SJSA1 (cell line): ENCODE measurements around the gene SLC8A1. TPM values are rescaled to one million over a fixed set of nuclear protein-coding genes. Genes with fewer than 3 reads are reported as not detected.

Experiments
- DNase-seq, 2 experiments: peaks; one replicate each; pipeline ENCODE4 v3.0.0-alpha.2; 2015 to 2020; ENCODE audit warnings: low spot score in 2 of 2, low read depth in 1 of 2
- H3K27ac ChIP-seq: fragments of 250-450 bp; sonication (Bioruptor Pico); 2 replicates; pipeline ENCODE4 v1.5.1; 2020; ENCODE audit warnings: mild to moderate bottlenecking, moderate library complexity
- H3K27me3 ChIP-seq: fragments of 250-450 bp; sonication (Bioruptor Pico); replicated peaks from 2 replicates; pipeline ENCODE4 v1.5.1; 2020; ENCODE audit warnings: mild to moderate bottlenecking, moderate library complexity
- H3K36me3 ChIP-seq: fragments of 250-450 bp; sonication (Bioruptor Pico); 2 replicates; pipeline ENCODE4 v1.5.1; 2020; ENCODE audit warnings: mild to moderate bottlenecking
- H3K4me1 ChIP-seq: fragments of 250-450 bp; sonication (Bioruptor Pico); replicated peaks from 2 replicates; pipeline ENCODE4 v1.6.1; 2021; ENCODE audit warnings: mild to moderate bottlenecking
- H3K4me3 ChIP-seq: fragments of 250-450 bp; sonication (Bioruptor Pico); 2 replicates; pipeline ENCODE4 v1.5.1; 2020; ENCODE audit warnings: mild to moderate bottlenecking
- H3K9me3 ChIP-seq: fragments of 250-450 bp; sonication (Bioruptor Pico); replicated peaks from 2 replicates; pipeline ENCODE4 v1.5.1; 2020; ENCODE audit warnings: mild to moderate bottlenecking
- total RNA-seq: library from RNA; depleted of rRNA; stranded (reverse); fragments of >200 nt; shearing (Covaris generic); gene quantifications from 2 replicates; pipeline ENCODE4 v1.2.3, GENCODE V29; 2014

Gene SLC8A1
- total RNA-seq, 1 experiment from 2014 or later, result 20.1 TPM

DNA sequence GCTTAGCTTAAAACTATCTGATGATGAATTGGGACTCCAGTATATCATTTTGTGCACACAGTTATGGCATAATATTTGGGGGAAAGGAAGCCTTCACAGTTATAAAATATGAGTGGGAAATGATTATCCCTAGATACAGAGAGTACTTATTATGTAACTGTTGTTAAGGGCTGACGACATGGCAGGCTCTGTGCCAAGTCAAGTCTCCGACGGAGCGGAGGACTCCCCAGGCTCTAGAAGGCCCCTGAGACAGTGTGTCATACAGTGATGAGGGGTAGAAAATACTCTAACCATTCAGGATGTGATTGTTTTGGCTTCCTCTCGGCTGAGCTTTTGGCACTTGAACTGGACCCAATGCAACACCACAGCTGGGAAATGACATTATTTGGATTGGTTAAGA, 211.8 kb downstream of the SLC8A1 start:
- peak overlapping the region; percentile 90 for H3K27ac ChIP-seq
- DNase-seq, result peak; percentile 78
- no peak overlapping the region for H3K4me3 ChIP-seq
- H3K9me3 ChIP-seq, result no peaks in the 10 kb centered on the region
- H3K27me3 ChIP-seq, result no peaks in the 10 kb centered on the region
- H3K36me3 ChIP-seq, result no peaks in the 10 kb centered on the region
- H3K4me1 ChIP-seq, result peaks cover 51% of the 10 kb centered on the region

DNA sequence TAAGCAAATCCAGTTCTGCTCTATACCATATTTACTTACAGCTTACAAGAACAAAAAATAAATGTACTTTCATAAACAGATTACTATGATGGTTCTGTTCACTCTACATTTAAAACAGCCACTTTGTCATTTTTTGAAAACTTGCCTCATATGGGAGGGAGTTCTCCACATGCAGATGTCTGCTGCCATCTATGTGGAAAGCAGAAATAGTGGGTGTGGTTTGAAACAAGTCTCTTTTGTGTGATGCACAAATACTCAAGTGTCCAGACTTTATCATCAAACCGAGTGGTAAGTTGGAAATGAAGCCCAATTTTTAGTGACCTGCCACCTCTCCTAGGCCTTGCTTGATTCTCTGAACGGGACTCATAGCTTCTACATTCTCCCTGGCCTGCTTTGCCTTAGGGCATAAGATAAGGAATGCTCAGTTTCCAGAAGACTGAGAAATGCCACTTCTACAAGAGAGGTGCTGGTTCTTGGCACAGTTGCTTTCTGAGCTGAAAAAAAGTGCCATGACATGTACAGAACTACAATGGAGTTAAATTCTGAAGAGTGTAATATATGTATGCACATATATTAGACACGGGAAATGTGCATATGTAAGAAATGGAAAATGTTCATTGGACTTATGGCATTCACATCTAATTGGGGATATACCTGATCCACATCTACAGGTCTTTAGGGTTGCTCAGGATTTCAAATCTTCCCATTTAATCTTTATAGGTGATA, 221.0 kb downstream of the SLC8A1 start:
- no peak for DNase-seq
- no peaks in the 10 kb centered on the region for H3K4me1 ChIP-seq
- no peaks in the 10 kb centered on the region for H3K9me3 ChIP-seq
- H3K36me3 ChIP-seq, result no peaks in the 10 kb centered on the region
- no peak overlapping the region for H3K4me3 ChIP-seq
- no peak overlapping the region for H3K27ac ChIP-seq
- H3K27me3 ChIP-seq, result no peaks in the 10 kb centered on the region

- no peak for DNase-seq
- Histone ChIP-seq H3K9me3 (no peaks in the 10 kb centered on the region), H3K4me1 (no peaks in the 10 kb centered on the region), H3K27ac (no peak overlapping the region), H3K27me3 (no peaks in the 10 kb centered on the region), H3K36me3 (no peaks in the 10 kb centered on the region), H3K4me3 (no peak overlapping the region)
These were observed 221.7 kb downstream of the SLC8A1 start for GRCh38 chr2:40230186-40230585.

- Histone ChIP-seq H3K27ac (no peak overlapping the region), H3K9me3 (no peaks in the 10 kb centered on the region), H3K27me3 (no peaks in the 10 kb centered on the region), H3K4me1 (no peaks in the 10 kb centered on the region), H3K36me3 (no peaks in the 10 kb centered on the region), H3K4me3 (no peak overlapping the region)
- DNase-seq, result no peak
These were observed 223.6 kb downstream of the SLC8A1 start for GRCh38 chr2:40228310-40228709.

DNA sequence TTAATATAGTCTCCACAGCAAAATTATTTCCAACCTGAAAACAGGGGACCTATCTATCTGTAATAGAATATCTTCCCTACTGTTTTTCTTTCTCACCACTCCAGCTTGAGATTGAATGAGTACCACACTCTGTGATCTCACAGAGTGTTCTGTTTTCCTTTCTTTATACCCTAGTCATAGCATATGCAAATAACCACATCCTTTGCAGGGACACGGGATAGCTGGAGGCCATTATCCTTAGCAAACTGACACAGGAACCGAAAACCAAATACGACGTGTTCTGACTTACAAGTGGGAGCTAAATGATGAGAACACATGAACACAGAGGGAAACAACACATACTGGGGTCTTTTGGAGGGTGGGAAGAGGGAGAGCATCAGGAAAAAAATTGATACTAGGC, 224.7 kb downstream of the SLC8A1 start:
- H3K27me3 ChIP-seq, result no peaks in the 10 kb centered on the region
- no peak overlapping the region for H3K4me3 ChIP-seq
- H3K27ac ChIP-seq, result no peak overlapping the region
- DNase-seq, result no peak
- H3K4me1 ChIP-seq, result no peaks in the 10 kb centered on the region
- H3K36me3 ChIP-seq, result no peaks in the 10 kb centered on the region
- H3K9me3 ChIP-seq, result no peaks in the 10 kb centered on the region

DNA sequence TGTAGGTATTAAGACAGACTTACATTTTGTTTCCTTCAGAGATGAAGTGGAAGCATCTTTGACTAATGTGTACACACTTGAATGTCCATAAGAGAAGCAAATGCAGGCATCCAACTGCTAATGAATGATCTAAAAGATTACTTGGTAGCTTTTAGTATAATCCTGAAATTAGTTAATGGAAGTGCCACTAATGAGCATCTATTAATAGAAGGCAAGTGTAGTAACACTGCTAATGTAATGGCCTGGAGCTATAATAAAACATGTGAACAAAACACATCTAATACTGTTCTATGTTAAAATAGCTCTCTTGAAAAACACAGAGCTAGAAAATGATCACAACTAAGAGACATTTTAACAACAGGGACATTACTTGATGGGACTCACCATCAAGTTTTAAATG, 225.3 kb downstream of the SLC8A1 start:
- H3K27ac ChIP-seq, result no peak overlapping the region
- no peaks in the 10 kb centered on the region for H3K36me3 ChIP-seq
- H3K4me3 ChIP-seq, result no peak overlapping the region
- H3K4me1 ChIP-seq, result no peaks in the 10 kb centered on the region
- H3K9me3 ChIP-seq, result no peaks in the 10 kb centered on the region
- no peak for DNase-seq
- H3K27me3 ChIP-seq, result no peaks in the 10 kb centered on the region

DNA sequence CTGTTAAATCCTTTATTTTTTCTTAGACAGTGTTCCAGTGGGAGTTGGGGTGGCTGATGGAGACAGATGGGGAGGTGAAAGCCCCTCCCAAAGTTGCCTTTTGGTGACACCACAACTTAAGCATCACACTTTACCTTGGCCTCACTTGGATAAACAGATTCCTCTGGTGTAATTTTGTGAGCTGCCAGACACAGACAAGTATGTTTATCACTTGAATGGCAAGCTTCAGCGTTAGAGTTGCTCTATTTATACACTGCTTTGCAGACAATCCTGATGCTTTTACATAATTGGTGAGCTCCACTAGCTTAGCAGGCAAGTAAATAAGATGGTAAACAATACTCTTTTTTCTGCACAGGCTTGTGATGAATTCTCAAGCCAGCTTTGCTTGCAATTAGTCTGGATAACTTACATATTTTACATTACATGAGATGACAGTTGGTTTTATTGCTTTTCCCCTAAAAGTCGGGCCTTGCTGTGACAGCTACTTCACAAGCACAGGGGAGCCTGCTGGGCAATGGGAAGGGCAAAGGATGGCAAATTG, 226.2 kb downstream of the SLC8A1 start:
- no peaks in the 10 kb centered on the region for H3K9me3 ChIP-seq
- H3K4me3 ChIP-seq, result no peak overlapping the region
- H3K27me3 ChIP-seq, result no peaks in the 10 kb centered on the region
- no peak overlapping the region for H3K27ac ChIP-seq
- no peaks in the 10 kb centered on the region for H3K36me3 ChIP-seq
- DNase-seq, result no peak
- H3K4me1 ChIP-seq, result no peaks in the 10 kb centered on the region

DNA sequence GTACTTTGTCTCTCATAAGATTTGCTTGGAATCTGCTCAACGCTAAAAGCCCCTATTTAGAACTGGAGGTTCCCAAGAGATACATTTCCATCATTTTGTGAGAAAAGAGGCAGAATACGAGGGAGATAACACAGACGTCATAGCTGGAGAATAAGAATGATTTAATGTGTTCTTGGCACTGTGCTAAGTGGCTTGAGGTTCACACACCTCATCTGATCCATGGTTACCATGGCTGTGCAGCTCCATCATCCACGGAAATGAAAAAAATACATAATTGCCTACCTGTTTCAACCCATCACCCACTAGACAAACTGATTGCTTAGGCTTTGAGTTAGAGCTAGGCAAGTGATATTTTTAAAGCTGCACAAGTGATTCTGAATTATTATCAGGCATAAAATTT, 227.6 kb downstream of the SLC8A1 start:
- Histone ChIP-seq H3K9me3 (no peaks in the 10 kb centered on the region), H3K36me3 (no peaks in the 10 kb centered on the region), H3K27me3 (no peaks in the 10 kb centered on the region), H3K4me3 (no peak overlapping the region), H3K27ac (no peak overlapping the region), H3K4me1 (no peaks in the 10 kb centered on the region)
- no peak for DNase-seq

DNA sequence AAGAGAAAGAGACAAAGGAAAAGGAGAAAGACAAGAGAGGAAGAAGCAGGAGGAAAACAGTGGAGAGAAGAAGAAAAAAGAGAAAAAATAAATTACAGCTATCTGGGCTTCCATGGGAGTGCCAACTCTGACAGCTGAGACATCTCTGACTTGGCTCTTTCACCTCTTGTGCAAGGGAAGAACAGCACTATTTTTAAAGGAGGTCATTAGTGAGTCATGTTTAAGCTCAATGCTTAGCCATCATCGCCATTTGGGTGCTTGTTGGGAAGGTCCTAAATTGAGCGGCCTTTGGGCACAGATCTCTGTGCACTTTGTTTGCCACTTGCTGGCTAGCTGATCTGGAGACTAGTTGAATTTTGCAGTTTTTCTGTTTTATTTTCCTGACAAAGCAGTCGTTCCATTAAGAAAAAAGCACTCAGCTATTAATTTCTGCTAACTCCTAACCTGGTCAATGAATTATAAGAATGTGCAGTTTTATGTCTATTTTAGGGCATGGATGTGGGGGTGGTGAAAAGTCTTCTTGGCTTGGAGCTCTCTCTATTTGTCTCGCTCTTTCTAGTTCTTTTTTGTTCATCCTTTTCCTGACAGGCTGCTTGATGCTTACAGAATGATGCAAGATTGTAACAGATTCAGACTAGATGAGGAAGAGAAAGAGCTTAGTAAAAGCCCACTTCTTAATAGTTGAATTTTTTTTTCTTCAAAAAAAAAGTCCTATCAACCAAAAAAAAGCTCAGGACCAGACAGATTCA, 231.5 kb downstream of the SLC8A1 start:
- no peak for DNase-seq

DNA sequence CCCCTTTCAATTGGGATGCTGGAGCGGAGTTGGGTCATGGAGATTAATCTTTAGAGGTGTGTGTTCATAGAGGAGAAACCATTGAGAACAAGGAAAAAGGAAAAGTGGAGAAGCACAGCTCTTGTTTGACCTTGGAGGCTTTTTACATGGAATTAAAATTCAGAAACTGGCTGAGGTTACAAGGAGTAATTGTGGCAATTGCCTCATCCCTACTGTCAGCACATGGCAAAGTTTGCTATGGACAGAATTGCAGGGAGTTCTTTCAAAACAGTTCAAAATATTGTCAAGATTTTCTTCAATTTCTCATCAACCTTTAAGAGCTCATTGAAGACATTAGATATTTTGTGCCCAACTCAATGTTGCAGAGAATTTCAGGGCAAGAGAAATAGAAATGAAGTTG, 232.7 kb downstream of the SLC8A1 start:
- Histone ChIP-seq H3K27ac (no peak overlapping the region), H3K36me3 (no peaks in the 10 kb centered on the region), H3K9me3 (no peaks in the 10 kb centered on the region), H3K4me1 (no peaks in the 10 kb centered on the region), H3K4me3 (no peak overlapping the region), H3K27me3 (no peaks in the 10 kb centered on the region)
- no peak for DNase-seq

More for the DNA sequence above, 231.5 kb downstream of the SLC8A1 start:
- Histone ChIP-seq H3K27ac (no peak overlapping the region), H3K27me3 (no peaks in the 10 kb centered on the region), H3K9me3 (no peaks in the 10 kb centered on the region), H3K4me1 (no peaks in the 10 kb centered on the region), H3K36me3 (no peaks in the 10 kb centered on the region), H3K4me3 (no peak overlapping the region)

DNA sequence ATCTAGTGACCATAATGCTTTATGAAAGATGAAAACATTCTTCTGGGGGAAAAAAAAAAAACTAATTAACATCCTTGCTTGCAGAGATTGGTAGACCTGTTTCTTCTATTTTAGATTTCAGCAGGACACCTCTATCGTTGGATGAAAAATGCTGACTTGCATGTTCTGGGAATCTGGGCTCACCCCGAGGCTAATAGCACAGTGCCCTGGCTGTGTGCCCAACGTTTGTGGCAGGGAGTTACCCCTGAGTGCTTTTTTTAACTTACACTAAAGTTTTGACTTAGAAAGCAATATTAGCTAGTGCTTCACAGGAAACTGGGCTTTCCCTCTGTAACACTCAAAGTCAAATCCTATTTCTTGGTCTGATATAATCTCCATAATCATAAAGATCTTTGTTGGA, 233.2 kb downstream of the SLC8A1 start:
- Histone ChIP-seq H3K27me3 (no peaks in the 10 kb centered on the region), H3K4me1 (no peaks in the 10 kb centered on the region), H3K36me3 (no peaks in the 10 kb centered on the region), H3K9me3 (no peaks in the 10 kb centered on the region), H3K4me3 (no peak overlapping the region), H3K27ac (no peak overlapping the region)
- no peak for DNase-seq

GRCh38 chr2:40213619-40214018, 238.3 kb downstream of the SLC8A1 start:
- H3K4me3 ChIP-seq, result no peak overlapping the region
- H3K4me1 ChIP-seq, result peaks cover 7% of the 10 kb centered on the region; the same call in 1 of the 2 replicates
- H3K9me3 ChIP-seq, result no peaks in the 10 kb centered on the region
- H3K27me3 ChIP-seq, result no peaks in the 10 kb centered on the region
- H3K27ac ChIP-seq, result no peak overlapping the region
- H3K36me3 ChIP-seq, result no peaks in the 10 kb centered on the region
- no peak for DNase-seq

DNA sequence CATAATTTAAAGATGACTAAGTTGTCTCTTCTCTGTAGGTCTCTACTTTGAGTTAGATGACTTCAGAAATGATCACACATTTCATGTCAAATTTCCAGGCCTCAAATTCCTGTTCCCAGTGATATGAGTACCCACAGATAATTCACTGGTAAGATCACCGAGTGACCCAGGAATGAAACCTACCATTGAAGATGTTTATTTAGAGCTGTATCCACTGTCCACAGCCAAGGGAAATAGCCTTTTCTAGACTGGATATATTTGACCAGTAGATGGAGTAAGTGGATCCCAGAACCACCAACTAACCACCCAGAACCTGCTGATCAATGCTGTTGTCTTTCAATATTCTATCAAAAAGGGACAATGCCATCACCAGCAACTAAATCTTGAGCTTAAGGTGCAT, 238.8 kb downstream of the SLC8A1 start:
- no peaks in the 10 kb centered on the region for H3K36me3 ChIP-seq
- no peaks in the 10 kb centered on the region for H3K9me3 ChIP-seq
- DNase-seq, result peak in 1 of 2 experiments; percentile 27
- H3K4me1 ChIP-seq, result peaks cover 7% of the 10 kb centered on the region; the same call in 1 of the 2 replicates
- H3K27ac ChIP-seq, result no peak overlapping the region
- no peaks in the 10 kb centered on the region for H3K27me3 ChIP-seq
- no peak overlapping the region for H3K4me3 ChIP-seq

GRCh38 chr2:40210968-40211353, 240.9 kb downstream of the SLC8A1 start:
- no peak overlapping the region for H3K27ac ChIP-seq

More at GRCh38 chr2:40210968-40211353, 240.9 kb downstream of the SLC8A1 start:
- H3K4me1 ChIP-seq, result peaks cover 7% of the 10 kb centered on the region; the same call in 1 of the 2 replicates
- H3K36me3 ChIP-seq, result no peaks in the 10 kb centered on the region
- no peak for DNase-seq
- no peak overlapping the region for H3K4me3 ChIP-seq
- H3K9me3 ChIP-seq, result no peaks in the 10 kb centered on the region
- no peaks in the 10 kb centered on the region for H3K27me3 ChIP-seq
